GM10266 (cell line): ENCODE results near the gene RBMS1.

Experiments
- DNase-seq: peaks from one replicate; pipeline ENCODE4 v3.0.0; 2012; ENCODE audit errors: extremely low spot score
- CTCF ChIP-seq: IDR thresholded peaks from 2 replicates; pipeline ENCODE4 v1.5.1; 2012; ENCODE audit warnings: mild to moderate bottlenecking, low read depth; ENCODE audit not compliant: control insufficient read depth, insufficient read depth; ENCODE audit errors: missing control alignments

Gene RBMS1

GRCh38 chr2:160303076-160303475, 190.5 kb downstream of the RBMS1 start:
- no peak for DNase-seq
- TF ChIP-seq CTCF: no peak

- DNase-seq: no peak
- TF ChIP-seq CTCF: no peak
Observed at GRCh38 chr2:160301420-160301819, 192.2 kb downstream of the RBMS1 start.

- no peak for TF ChIP-seq CTCF
- DNase-seq: no peak
Observed at GRCh38 chr2:160300203-160300602, 193.4 kb downstream of the RBMS1 start.

GRCh38 chr2:160299540-160299939, 194.1 kb downstream of the RBMS1 start:
- no peak for TF ChIP-seq CTCF
- no peak for DNase-seq

GRCh38 chr2:160298960-160299359, 194.6 kb downstream of the RBMS1 start:
- no peak for DNase-seq
- no peak for TF ChIP-seq CTCF

GRCh38 chr2:160295519-160296207, 197.9 kb downstream of the RBMS1 start:
- TF ChIP-seq CTCF: no peak
- DNase-seq: no peak

GRCh38 chr2:160294889-160295288, 198.7 kb downstream of the RBMS1 start:
- TF ChIP-seq CTCF: no peak
- DNase-seq: no peak
